ENCODE measurements around the gene ZG16B.

DNA sequence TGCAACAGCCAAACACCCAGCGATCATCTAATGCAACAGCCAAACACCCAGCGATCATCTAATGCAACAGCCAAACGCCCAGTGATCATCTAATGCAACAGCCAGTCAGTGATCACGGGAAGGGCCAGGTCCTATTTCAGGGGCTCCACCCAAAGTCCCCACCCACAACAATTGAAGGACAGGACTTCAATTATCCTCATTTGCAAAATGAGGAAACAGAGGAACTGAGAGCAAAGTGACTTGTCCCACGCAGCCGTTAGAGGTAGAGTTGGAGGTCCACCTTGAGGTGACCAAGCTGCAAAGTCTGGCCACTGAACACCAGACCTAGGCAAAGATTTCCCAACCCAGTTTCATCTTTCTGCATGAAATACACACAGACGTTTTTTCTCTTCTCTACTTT, 3.7 kb downstream of the ZG16B start:
- TF ChIP-seq SUZ12 (IDR thresholded peaks at IDR 0.05): no peak
- TF ChIP-seq FOXA1 (IDR thresholded peaks at IDR 0.05): no peak

All from HEK293T (cell line).